Measurements from ENCODE around the gene SERINC5.
A peak's percentile ranks its signal among the peaks of the same experiment; 100 is the strongest.

SERINC5 gene

GRCh38 chr5:80142996-80143395 is 112.9 kb downstream of the SERINC5 start:
- H3K36me3 ChIP-seq: peaks cover 3% of the 10 kb centered on the region
- no peak overlapping the region for H3K4me3 ChIP-seq (ENCODE audit: low read depth in 1 of 2, low read length in 1 of 2)
- no peaks in the 10 kb centered on the region for H3K27me3 ChIP-seq
- peak overlapping the region; percentile 29 for H3K27ac ChIP-seq
- no peak for TF ChIP-seq CTCF (IDR thresholded peaks at IDR 0.05)
- H3K4me1 ChIP-seq (ENCODE audit: control insufficient read depth in 1 of 2, insufficient read depth in 1 of 2, low read depth in 1 of 2, low read length in 1 of 2): peaks cover 57% of the 10 kb centered on the region in 2 experiments
- no peaks in the 10 kb centered on the region for H3K9me3 ChIP-seq

GRCh38 chr5:80141681-80142080 is 114.2 kb downstream of the SERINC5 start:
- Histone ChIP-seq H3K4me1 (ENCODE audit: control insufficient read depth in 1 of 2, insufficient read depth in 1 of 2, low read depth in 1 of 2, low read length in 1 of 2) (peaks cover 57 to 64% of the 10 kb centered on the region in 2 experiments), H3K9me3 (no peaks in the 10 kb centered on the region), H3K4me3 (ENCODE audit: low read depth in 1 of 2, low read length in 1 of 2) (no peak overlapping the region), H3K27ac (peak overlapping the region; percentile 56), H3K36me3 (peaks cover 3% of the 10 kb centered on the region), H3K27me3 (no peaks in the 10 kb centered on the region)
- no peak for TF ChIP-seq CTCF (IDR thresholded peaks at IDR 0.05)

GRCh38 chr5:80141147-80141671 is 114.6 kb downstream of the SERINC5 start:
- Histone ChIP-seq H3K4me1 (ENCODE audit: control insufficient read depth in 1 of 2, insufficient read depth in 1 of 2, low read depth in 1 of 2, low read length in 1 of 2) (peaks cover 57 to 64% of the 10 kb centered on the region in 2 experiments), H3K36me3 (peaks cover 3% of the 10 kb centered on the region), H3K27me3 (no peaks in the 10 kb centered on the region), H3K4me3 (ENCODE audit: low read depth in 1 of 2, low read length in 1 of 2) (no peak overlapping the region), H3K27ac (peak overlapping the region; percentile 56), H3K9me3 (no peaks in the 10 kb centered on the region)
- no peak for TF ChIP-seq CTCF (IDR thresholded peaks at IDR 0.05)

- H3K27ac ChIP-seq: peak overlapping the region; percentile 56
- H3K4me1 ChIP-seq (ENCODE audit: control insufficient read depth in 1 of 2, insufficient read depth in 1 of 2, low read depth in 1 of 2, low read length in 1 of 2): peaks cover 57 to 64% of the 10 kb centered on the region in 2 experiments
- H3K27me3 ChIP-seq: no peaks in the 10 kb centered on the region
- no peak overlapping the region for H3K4me3 ChIP-seq (ENCODE audit: low read depth in 1 of 2, low read length in 1 of 2)
- H3K36me3 ChIP-seq: peaks cover 3% of the 10 kb centered on the region
- H3K9me3 ChIP-seq: no peaks in the 10 kb centered on the region
- no peak for TF ChIP-seq CTCF (IDR thresholded peaks at IDR 0.05)
These were observed 115.4 kb downstream of the SERINC5 start for GRCh38 chr5:80140496-80140895.

GRCh38 chr5:80139466-80139972 is 116.3 kb downstream of the SERINC5 start:
- Histone ChIP-seq H3K27me3 (no peaks in the 10 kb centered on the region), H3K27ac (no peak overlapping the region), H3K9me3 (no peaks in the 10 kb centered on the region), H3K4me1 (ENCODE audit: control insufficient read depth in 1 of 2, insufficient read depth in 1 of 2, low read depth in 1 of 2, low read length in 1 of 2) (peaks cover 53 to 56% of the 10 kb centered on the region in 2 experiments), H3K36me3 (peaks cover 3% of the 10 kb centered on the region), H3K4me3 (ENCODE audit: low read depth in 1 of 2, low read length in 1 of 2) (no peak overlapping the region)
- TF ChIP-seq CTCF (IDR thresholded peaks at IDR 0.05): no peak
